ENCODE data around the gene ACOT6.
A peak's percentile ranks its signal among the peaks of the same experiment; 100 is the strongest.
"Not testable (repeated sequence)": the region's sequence is repeated elsewhere in the genome, so short reads cannot be mapped to it uniquely, and the experiment has no call there.

ACOT6 gene

DNA sequence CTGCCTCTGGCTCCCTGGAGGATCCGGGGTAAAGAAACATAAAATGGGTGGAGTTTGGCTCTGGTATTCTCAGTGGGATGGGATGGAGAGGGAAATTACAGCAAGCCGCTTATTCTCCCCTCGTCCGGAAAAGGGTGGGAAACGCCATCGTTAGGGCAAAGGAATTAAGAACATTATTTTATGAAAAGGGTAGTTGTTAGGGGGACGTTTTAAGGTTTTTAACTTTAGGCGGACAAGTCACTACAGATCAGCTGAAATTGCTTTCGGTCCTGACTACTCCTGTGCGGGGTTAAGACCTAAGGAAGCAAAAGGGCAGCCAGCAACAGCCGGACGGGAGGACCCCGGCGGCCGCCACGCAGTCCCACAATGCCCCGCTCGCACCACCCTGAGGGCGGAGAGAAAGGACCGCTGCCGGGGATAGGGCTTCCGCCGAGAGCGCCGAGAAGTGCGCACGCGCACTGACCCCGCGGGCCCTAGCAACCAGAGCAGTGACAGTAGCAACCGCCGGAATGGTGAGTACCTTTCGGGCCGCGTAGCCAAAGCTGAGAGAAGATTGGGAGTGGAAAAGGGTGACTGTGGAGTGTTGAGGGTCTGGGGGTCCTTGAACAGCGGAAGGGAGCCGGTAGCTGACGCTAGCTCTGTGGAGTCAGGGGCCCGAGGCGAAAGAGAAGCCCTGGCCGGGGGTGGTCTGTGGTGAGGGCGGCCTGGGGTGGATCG, 32.4 kb downstream of the ACOT6 start, which contains the start of gene DNAL1:
Gene DNAL1 (plus strand): TSS at position 456 of the 717 bp plus-strand sequence. CDS start 54 bp downstream, at position 510.
- H3K4me3 ChIP-seq (ENCODE audit: low read depth, low read length) = peak within 1 kb of the TSS; percentile 97

DNA sequence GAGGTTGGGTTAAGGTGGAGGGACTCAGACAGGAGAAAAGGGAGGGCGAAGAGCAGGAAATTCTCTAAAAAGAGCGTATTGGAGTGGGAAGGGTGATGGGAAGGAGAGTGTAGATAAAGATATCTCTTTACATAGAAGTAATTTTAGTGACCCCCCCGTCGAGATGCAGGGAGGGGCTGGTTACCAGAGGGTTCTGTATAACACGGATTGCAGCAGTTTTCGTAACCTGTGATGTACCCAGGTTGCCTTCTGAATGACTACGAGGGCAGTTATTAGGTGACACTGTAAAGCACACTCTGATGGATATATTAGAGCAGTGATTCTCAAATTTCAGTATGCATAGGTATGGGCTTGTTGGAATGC, 32.9 kb downstream of the ACOT6 start:
- peak overlapping the region; percentile 97 for H3K4me3 ChIP-seq (ENCODE audit: low read depth, low read length)

DNA sequence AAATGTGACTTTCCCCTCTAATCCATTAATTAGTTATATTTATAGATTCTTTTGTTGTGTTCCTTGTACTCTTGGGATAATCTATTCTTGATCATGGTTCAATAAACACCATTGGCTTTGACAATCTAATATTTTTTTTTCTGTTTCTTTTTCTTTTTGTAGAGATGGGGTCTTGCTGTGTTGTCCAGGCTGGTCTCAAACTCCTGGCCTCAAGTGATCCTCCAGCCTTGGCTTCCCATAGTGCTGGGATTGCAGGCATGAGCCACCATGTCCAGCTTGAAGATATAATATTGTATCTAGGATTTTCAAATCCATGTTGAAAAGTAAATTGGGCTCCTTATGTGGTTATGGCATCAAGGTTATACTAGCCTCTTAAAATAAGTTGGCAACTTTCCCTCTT, 38.7 kb downstream of the ACOT6 start:
- H3K4me3 ChIP-seq (ENCODE audit: low read depth, low read length) = no peak overlapping the region

DNA sequence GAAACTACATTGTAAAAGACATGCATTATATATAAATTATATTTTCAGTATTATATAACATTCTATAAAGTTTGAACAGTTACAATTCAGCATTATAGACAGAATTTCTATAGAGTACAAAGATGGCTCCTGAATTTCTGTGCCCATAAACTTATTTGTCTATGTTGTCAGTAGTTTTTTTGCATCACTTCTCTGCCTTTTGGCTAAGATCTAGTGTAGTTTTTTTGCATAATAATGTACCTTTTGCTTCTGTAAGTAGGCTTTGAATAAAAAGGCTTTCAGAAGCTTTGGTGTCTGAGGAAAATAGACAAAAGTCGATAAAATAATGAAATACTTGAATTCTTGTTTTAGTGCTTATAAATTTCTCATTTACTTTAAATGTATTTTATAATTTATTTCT, 43.5 kb downstream of the ACOT6 start:
- no peak overlapping the region for H3K4me3 ChIP-seq (ENCODE audit: low read depth, low read length)

DNA sequence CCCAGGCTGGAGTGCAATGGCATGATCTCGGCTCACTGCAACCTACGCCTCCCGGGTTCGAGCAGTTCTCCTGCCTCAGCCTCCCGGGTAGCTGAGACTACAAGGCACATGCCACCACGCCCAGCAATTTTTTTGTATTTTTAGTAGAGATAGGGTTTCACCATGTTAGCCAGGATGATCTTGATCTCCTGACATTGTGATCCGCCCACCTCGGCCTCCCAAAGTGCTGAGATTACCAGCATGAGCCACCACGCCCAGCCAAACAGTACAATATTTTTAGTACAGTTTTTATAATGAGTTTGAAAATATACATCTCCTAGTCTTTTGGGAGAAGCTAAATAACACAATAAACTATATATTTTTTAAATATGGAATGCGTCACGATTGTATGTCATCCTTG, 46.9 kb downstream of the ACOT6 start:
- H3K4me3 ChIP-seq (ENCODE audit: low read depth, low read length) = not testable (repeated sequence)

DNA sequence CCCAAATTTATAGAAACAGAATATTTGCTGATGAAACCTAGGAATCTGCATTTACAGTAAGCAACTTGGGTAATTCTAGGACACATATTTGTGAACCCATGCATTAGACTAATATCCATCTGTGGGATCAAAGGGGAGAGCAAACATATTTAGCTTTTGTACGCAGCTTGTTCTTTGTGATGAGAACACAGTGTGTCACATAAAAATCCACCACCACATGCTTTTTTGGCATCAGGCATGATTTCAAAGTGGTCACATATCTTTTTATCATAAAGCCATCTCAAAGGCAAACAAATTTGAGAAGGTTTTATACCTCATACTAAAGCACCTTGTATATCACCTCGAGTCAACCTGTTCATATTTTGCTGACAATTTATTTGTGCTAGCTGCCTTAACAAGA, 48.2 kb downstream of the ACOT6 start:
- H3K4me3 ChIP-seq (ENCODE audit: low read depth, low read length) = no peak overlapping the region

DNA sequence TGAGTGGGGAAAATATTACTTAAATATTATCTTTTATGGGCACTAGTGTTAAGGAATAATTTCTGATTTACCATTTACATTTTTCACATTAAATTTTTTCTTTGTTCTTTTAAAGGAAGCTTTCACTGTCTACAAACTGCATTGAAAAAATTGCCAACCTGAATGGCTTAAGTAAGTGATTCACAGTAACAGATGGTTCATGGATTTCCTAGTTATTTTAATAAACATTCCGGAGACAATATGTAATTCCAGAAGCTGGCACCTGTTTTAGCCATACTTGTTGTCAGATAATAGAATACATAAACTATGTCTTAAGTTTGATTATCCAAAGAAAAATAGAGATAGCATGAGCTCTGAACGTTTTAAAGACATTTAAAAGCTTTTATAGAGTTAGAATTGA, 49.6 kb downstream of the ACOT6 start:
- no peak overlapping the region for H3K4me3 ChIP-seq (ENCODE audit: low read depth, low read length)

DNA sequence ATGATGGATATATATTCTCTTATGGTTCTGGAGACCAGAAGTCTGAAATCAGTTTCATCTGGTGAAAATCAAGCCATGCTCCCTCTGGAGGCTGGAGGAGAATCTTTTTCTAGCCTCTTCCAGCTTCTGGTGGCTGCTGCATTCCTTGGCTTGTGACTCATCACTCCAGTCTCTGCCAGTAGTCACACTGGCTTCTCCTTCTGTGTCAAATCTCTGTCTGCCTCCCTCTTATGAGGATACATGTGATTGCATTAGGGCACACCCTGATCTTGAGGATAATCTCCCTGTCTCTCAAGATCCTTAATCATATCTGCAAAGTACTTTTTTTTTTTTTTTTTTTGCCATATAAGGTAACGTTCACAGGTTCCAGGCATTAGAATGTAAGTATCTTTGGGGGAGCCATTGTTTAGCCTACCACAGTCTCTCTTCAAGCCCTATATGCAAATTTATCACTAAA, 50.2 kb downstream of the ACOT6 start:
- no peak overlapping the region for H3K4me3 ChIP-seq (ENCODE audit: low read depth, low read length)

DNA sequence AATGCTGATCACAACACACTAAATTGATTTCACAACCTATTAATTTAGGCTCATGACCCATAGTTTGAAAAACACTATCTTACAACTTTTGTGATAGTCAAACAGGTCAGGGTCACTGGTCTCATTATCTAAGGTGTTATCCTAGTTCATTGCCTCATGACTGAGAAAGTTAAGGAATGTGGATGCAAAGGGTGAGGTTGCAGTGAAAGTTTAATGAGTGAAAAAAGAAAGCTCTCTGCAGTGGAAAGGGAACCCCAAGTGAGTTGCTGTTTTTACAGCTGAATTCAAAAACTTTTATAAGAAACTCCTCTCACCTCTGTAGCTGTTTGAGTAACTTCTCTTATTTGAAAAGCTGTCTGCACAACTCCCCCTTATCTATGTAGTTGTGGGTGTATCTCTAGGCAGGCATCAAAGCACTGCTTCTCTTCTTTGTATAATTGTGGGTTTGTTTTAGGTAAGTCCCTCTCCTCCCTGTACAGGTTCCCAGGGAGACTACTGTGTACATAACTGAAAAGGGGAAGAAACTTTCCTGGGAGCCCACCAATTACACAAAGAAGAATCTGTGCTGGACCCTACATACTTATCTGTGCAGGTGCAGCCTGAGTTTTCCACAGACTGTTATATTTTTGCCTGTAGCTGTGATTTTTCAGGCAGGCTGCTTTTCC, 51.4 kb downstream of the ACOT6 start:
- no peak overlapping the region for H3K4me3 ChIP-seq (ENCODE audit: low read depth, low read length)

DNA sequence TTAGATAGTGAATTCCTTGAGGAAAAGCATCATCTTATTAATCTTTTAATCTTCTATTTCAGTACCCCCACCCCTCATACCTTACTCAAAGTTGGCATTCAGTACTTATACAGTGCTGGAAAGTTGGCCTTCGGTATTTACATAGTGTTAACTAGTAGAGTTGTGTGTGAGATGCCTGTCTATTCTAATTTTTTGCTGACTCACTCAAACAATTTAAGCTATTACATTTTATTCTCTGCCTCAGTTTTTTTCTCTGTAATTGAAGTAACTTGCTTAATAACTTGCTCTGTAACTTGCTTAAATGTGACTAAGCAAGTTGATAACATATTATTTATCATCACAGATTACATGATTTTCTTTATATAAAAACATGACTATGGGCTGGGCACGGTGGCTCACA, 52.8 kb downstream of the ACOT6 start:
- H3K4me3 ChIP-seq (ENCODE audit: low read depth, low read length) = no peak overlapping the region

DNA sequence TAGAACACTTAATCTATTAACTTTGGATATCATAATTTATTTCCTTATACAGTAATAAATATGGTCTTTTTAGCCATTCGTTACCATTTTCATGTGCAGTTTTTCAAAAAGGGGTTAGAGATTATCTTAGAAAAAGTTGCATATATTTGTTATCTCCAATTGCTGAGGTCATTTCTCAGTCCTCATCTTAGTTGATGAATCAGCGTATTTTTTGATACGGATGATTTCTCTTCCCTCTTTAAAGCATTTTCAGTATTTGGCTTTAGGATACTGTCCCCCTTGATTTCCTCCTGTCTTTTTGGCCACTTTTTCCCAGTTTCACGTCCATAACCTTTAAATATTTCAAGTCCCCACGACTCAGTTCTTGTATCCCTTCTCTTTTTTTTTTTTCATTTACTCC, 54.3 kb downstream of the ACOT6 start:
- H3K4me3 ChIP-seq (ENCODE audit: low read depth, low read length) = no peak overlapping the region

DNA sequence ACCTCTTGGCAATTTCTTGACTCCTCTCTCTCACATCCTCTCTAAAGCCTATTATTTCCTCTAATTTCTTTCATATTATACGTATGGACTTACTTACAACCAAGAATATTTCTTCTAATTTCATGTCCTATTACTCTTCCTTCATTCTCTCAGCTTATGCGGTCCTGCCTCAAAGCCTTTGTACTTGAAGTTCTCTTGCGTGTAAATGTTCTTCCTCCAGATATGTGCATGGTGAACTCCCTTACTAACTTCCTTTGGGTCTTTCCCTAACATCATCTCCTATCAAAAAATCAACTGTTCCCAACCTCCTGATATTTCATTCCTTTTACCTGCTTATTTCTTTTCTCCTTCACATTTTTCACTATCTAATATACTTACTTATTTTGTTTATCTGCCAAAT, 55.5 kb downstream of the ACOT6 start:
- H3K4me3 ChIP-seq (ENCODE audit: low read depth, low read length) = no peak overlapping the region

All from iPS-11a (cell line).